Measurements from ENCODE around the gene WBP2.
"Not testable (repeated sequence)": the region's sequence is repeated elsewhere in the genome, so short reads cannot be mapped to it uniquely, and the experiment has no call there.

Gene WBP2

GRCh38 chr17:75891022-75891604 is 36.0 kb upstream of the WBP2 start:
- TF ChIP-seq CTCF (IDR thresholded peaks at IDR 0.05; ENCODE audit: insufficient read depth, low read length, poor library complexity, severe bottlenecking) (no peak), EZH2phosphoT487 (conservative IDR thresholded peaks at IDR 0.05; ENCODE audit: low read length) (no peak)
- peaks cover 15% of the 10 kb centered on the region for H3K79me2 ChIP-seq (ENCODE audit: insufficient read depth, low read length)
- H3K27ac ChIP-seq (ENCODE audit: low read depth, low read length) = no peak overlapping the region
- H3K4me3 ChIP-seq (ENCODE audit: insufficient read depth, low read length, poor library complexity, severe bottlenecking) = no peak overlapping the region
- no peak overlapping the region for H3K4me2 ChIP-seq (ENCODE audit: low read depth, low read length, poor library complexity, severe bottlenecking)
- no peaks in the 10 kb centered on the region for H4K20me1 ChIP-seq (ENCODE audit: low read depth, low read length)
- no peaks in the 10 kb centered on the region for H3F3A ChIP-seq (ENCODE audit: insufficient read depth)
- H3K27me3 ChIP-seq (ENCODE audit: low read length) = no peaks in the 10 kb centered on the region
- no peaks in the 10 kb centered on the region for H3K9me3 ChIP-seq (ENCODE audit: insufficient read depth, low read length)
- H2AFZ ChIP-seq (ENCODE audit: low read depth, low read length, severe bottlenecking) = no peak overlapping the region
- no peaks in the 10 kb centered on the region for H3K9me2 ChIP-seq (replicated peaks; ENCODE audit: insufficient read depth, low read length)
- H3K9ac ChIP-seq (ENCODE audit: low read length) = no peak overlapping the region
- no peaks in the 10 kb centered on the region for H3K36me3 ChIP-seq (ENCODE audit: low read length)

- Histone ChIP-seq H3K27me3 (ENCODE audit: low read length) (no peaks in the 10 kb centered on the region), H3K36me3 (ENCODE audit: low read length) (no peaks in the 10 kb centered on the region), H3K9me3 (ENCODE audit: insufficient read depth, low read length) (no peaks in the 10 kb centered on the region), H3K4me2 (ENCODE audit: low read depth, low read length, poor library complexity, severe bottlenecking) (no peak overlapping the region), H3K79me2 (ENCODE audit: insufficient read depth, low read length) (0 out of 2 replicates have a peak, but pooled peaks cover under 1% of the 10 kb centered on the region), H3K4me3 (ENCODE audit: insufficient read depth, low read length, poor library complexity, severe bottlenecking) (no peak overlapping the region), H3F3A (ENCODE audit: insufficient read depth) (no peaks in the 10 kb centered on the region), H3K27ac (ENCODE audit: low read depth, low read length) (no peak overlapping the region), H3K9me2 (replicated peaks; ENCODE audit: insufficient read depth, low read length) (no peaks in the 10 kb centered on the region), H4K20me1 (ENCODE audit: low read depth, low read length) (no peaks in the 10 kb centered on the region), H3K9ac (ENCODE audit: low read length) (no peak overlapping the region), H2AFZ (ENCODE audit: low read depth, low read length, severe bottlenecking) (no peak overlapping the region)
- TF ChIP-seq CTCF (IDR thresholded peaks at IDR 0.05; ENCODE audit: insufficient read depth, low read length, poor library complexity, severe bottlenecking) (no peak), EZH2phosphoT487 (conservative IDR thresholded peaks at IDR 0.05; ENCODE audit: low read length) (no peak)
These were observed 34.3 kb upstream of the WBP2 start for GRCh38 chr17:75889454-75889853.

- H3K4me2 ChIP-seq (ENCODE audit: low read depth, low read length, poor library complexity, severe bottlenecking) = no peak overlapping the region
- no peaks in the 10 kb centered on the region for H3K36me3 ChIP-seq (ENCODE audit: low read length)
- H3K9me3 ChIP-seq (ENCODE audit: insufficient read depth, low read length) = no peaks in the 10 kb centered on the region
- TF ChIP-seq CTCF (IDR thresholded peaks at IDR 0.05; ENCODE audit: insufficient read depth, low read length, poor library complexity, severe bottlenecking) (no peak), EZH2phosphoT487 (conservative IDR thresholded peaks at IDR 0.05; ENCODE audit: low read length) (no peak)
- H4K20me1 ChIP-seq (ENCODE audit: low read depth, low read length) = no peaks in the 10 kb centered on the region
- H3K79me2 ChIP-seq (ENCODE audit: insufficient read depth, low read length) = no peaks in the 10 kb centered on the region
- H3K27ac ChIP-seq (ENCODE audit: low read depth, low read length) = no peak overlapping the region
- no peaks in the 10 kb centered on the region for H3K27me3 ChIP-seq (ENCODE audit: low read length)
- no peaks in the 10 kb centered on the region for H3F3A ChIP-seq (ENCODE audit: insufficient read depth)
- H3K9ac ChIP-seq (ENCODE audit: low read length) = no peak overlapping the region
- no peak overlapping the region for H3K4me3 ChIP-seq (ENCODE audit: insufficient read depth, low read length, poor library complexity, severe bottlenecking)
- H2AFZ ChIP-seq (ENCODE audit: low read depth, low read length, severe bottlenecking) = no peak overlapping the region
- no peaks in the 10 kb centered on the region for H3K9me2 ChIP-seq (replicated peaks; ENCODE audit: insufficient read depth, low read length)
These were observed 33.3 kb upstream of the WBP2 start for GRCh38 chr17:75888484-75888883.

- H3K4me3 ChIP-seq (ENCODE audit: insufficient read depth, low read length, poor library complexity, severe bottlenecking); H3K9me3 ChIP-seq (ENCODE audit: insufficient read depth, low read length); H2AFZ ChIP-seq (ENCODE audit: low read depth, low read length, severe bottlenecking); H3K27me3 ChIP-seq (ENCODE audit: low read length); H3K9me2 ChIP-seq (replicated peaks; ENCODE audit: insufficient read depth, low read length); H3K9ac ChIP-seq (ENCODE audit: low read length); H3F3A ChIP-seq (ENCODE audit: insufficient read depth); H3K4me2 ChIP-seq (ENCODE audit: low read depth, low read length, poor library complexity, severe bottlenecking); H3K79me2 ChIP-seq (ENCODE audit: insufficient read depth, low read length); H4K20me1 ChIP-seq (ENCODE audit: low read depth, low read length); H3K36me3 ChIP-seq (ENCODE audit: low read length); H3K27ac ChIP-seq (ENCODE audit: low read depth, low read length): not testable (repeated sequence)
These were observed 30.7 kb upstream of the WBP2 start for GRCh38 chr17:75885860-75886259.
